GM12891 (cell line): Measurements from ENCODE around the gene ERICH3.
"Not testable (repeated sequence)": the region's sequence is repeated elsewhere in the genome, so short reads cannot be mapped to it uniquely, and the experiment has no call there.

Experiments
- DNase-seq: peaks from one replicate; pipeline ENCODE4 v3.0.0; 2011; ENCODE audit warnings: low spot score; ENCODE audit not compliant: insufficient read length
- FAIRE-seq: peaks from 2 replicates; lab custom pipeline; 2011; peaks lifted over from hg19 to GRCh38; lab: Jason Lieb, UNC
- PAX5 ChIP-seq: IDR thresholded peaks from 2 replicates; pipeline ENCODE4 v1.6.1; 2011; ENCODE audit warnings: low read length, moderate library complexity, mild to moderate bottlenecking; ENCODE audit not compliant: insufficient read depth, severe bottlenecking
- POLR2A ChIP-seq: IDR thresholded peaks from 2 replicates; pipeline ENCODE4 v1.6.1; 2011; ENCODE audit warnings: low read depth, low read length, control low read depth
- POLR2AphosphoS5 ChIP-seq: IDR thresholded peaks from 2 replicates; pipeline ENCODE4 v1.6.1; 2011; ENCODE audit warnings: low read depth, low read length, control low read depth
- POU2F2 ChIP-seq: IDR thresholded peaks from 2 replicates; pipeline ENCODE4 v1.6.1; 2011; ENCODE audit warnings: low read depth, mild to moderate bottlenecking, control low read depth, low read length, moderate library complexity
- SPI1 ChIP-seq: IDR thresholded peaks from 2 replicates; pipeline ENCODE4 v1.6.1; 2011; ENCODE audit warnings: low read depth, low read length, control low read depth
- TAF1 ChIP-seq: IDR thresholded peaks from 2 replicates; pipeline ENCODE4 v1.6.1; 2011; ENCODE audit warnings: low read depth, low read length, control low read depth

ERICH3 gene

GRCh38 chr1:74679811-74680210 is 6.2 kb upstream of the ERICH3 start:
- TF ChIP-seq POLR2A: no peak
- TF ChIP-seq SPI1: no peak
- no peak for TF ChIP-seq PAX5
- no peak for TF ChIP-seq TAF1
- TF ChIP-seq POU2F2: no peak
- no peak for TF ChIP-seq POLR2AphosphoS5
- FAIRE-seq (no peak), DNase-seq (no peak)

- no peak for TF ChIP-seq POU2F2
- TF ChIP-seq PAX5: no peak
- no peak for TF ChIP-seq SPI1
- TF ChIP-seq POLR2A: no peak
- no peak for FAIRE-seq
- DNase-seq: no peak
Observed at GRCh38 chr1:74677926-74678325, 4.3 kb upstream of the ERICH3 start.

GRCh38 chr1:74674278-74675048 is 871 bp upstream of the ERICH3 start:
- TF ChIP-seq POLR2A (no peak), SPI1 (peak; percentile 74)
- FAIRE-seq (peak; percentile 45), DNase-seq (no peak)

GRCh38 chr1:74670866-74671265 is 2.7 kb downstream of the ERICH3 start:
- FAIRE-seq, DNase-seq: not testable (repeated sequence)

- no peak for DNase-seq
- FAIRE-seq: no peak
- TF ChIP-seq PAX5 (no peak), SPI1 (no peak), POLR2AphosphoS5 (no peak), POLR2A (no peak), POU2F2 (no peak), TAF1 (no peak)
Observed at GRCh38 chr1:74654708-74655107, 18.9 kb downstream of the ERICH3 start.

GRCh38 chr1:74652711-74653139 is 20.9 kb downstream of the ERICH3 start:
- TF ChIP-seq SPI1 (peak; percentile 75), PAX5 (no peak), POU2F2 (peak; percentile 53; the same call in 1 of the 2 replicates)
- peak; percentile 89 for FAIRE-seq
- DNase-seq: peak; percentile 6

GRCh38 chr1:74650561-74650960 is 23.0 kb downstream of the ERICH3 start:
- FAIRE-seq: no peak

GRCh38 chr1:74641876-74642275 is 31.7 kb downstream of the ERICH3 start:
- DNase-seq: no peak
- no peak for FAIRE-seq
- no peak for TF ChIP-seq PAX5
- TF ChIP-seq TAF1: no peak
- TF ChIP-seq SPI1: no peak
- TF ChIP-seq POLR2AphosphoS5: no peak
- TF ChIP-seq POLR2A: no peak
- no peak for TF ChIP-seq POU2F2

More at GRCh38 chr1:74650561-74650960, 23.0 kb downstream of the ERICH3 start:
- TF ChIP-seq POLR2AphosphoS5: no peak
- TF ChIP-seq POLR2A: no peak
- TF ChIP-seq POU2F2: no peak
- no peak for TF ChIP-seq PAX5
- TF ChIP-seq TAF1: no peak
- no peak for TF ChIP-seq SPI1
- DNase-seq: no peak

GRCh38 chr1:74641161-74641560 is 32.4 kb downstream of the ERICH3 start:
- FAIRE-seq (no peak), DNase-seq (no peak)

GRCh38 chr1:74637296-74637695 is 36.3 kb downstream of the ERICH3 start:
- TF ChIP-seq TAF1 (no peak), SPI1 (no peak), POLR2A (no peak), PAX5 (no peak), POU2F2 (no peak), POLR2AphosphoS5 (no peak)
- FAIRE-seq: no peak

More at GRCh38 chr1:74641161-74641560, 32.4 kb downstream of the ERICH3 start:
- TF ChIP-seq POU2F2: no peak
- TF ChIP-seq POLR2AphosphoS5: no peak
- no peak for TF ChIP-seq PAX5
- no peak for TF ChIP-seq TAF1
- no peak for TF ChIP-seq POLR2A
- no peak for TF ChIP-seq SPI1

GRCh38 chr1:74629283-74629682 is 44.3 kb downstream of the ERICH3 start:
- DNase-seq: no peak
- no peak for FAIRE-seq
- TF ChIP-seq POU2F2 (no peak), POLR2A (no peak)

More at GRCh38 chr1:74637296-74637695, 36.3 kb downstream of the ERICH3 start:
- no peak for DNase-seq
